Effector CD8-positive, alpha-beta T cell (primary cell): Measurements from ENCODE around the gene ZSWIM9.

Experiments
- DNase-seq: peaks from one replicate; lab custom pipeline; 2025; lab: John Stamatoyannopoulos, UW
- total RNA-seq, 4 experiments: gene quantifications; one replicate each; lab custom pipeline; 2026; lab: John Stamatoyannopoulos, UW

Gene ZSWIM9
- total RNA-seq, result 1.8 to 6.7 (median 3.6) reads per million in 4 experiments

DNA sequence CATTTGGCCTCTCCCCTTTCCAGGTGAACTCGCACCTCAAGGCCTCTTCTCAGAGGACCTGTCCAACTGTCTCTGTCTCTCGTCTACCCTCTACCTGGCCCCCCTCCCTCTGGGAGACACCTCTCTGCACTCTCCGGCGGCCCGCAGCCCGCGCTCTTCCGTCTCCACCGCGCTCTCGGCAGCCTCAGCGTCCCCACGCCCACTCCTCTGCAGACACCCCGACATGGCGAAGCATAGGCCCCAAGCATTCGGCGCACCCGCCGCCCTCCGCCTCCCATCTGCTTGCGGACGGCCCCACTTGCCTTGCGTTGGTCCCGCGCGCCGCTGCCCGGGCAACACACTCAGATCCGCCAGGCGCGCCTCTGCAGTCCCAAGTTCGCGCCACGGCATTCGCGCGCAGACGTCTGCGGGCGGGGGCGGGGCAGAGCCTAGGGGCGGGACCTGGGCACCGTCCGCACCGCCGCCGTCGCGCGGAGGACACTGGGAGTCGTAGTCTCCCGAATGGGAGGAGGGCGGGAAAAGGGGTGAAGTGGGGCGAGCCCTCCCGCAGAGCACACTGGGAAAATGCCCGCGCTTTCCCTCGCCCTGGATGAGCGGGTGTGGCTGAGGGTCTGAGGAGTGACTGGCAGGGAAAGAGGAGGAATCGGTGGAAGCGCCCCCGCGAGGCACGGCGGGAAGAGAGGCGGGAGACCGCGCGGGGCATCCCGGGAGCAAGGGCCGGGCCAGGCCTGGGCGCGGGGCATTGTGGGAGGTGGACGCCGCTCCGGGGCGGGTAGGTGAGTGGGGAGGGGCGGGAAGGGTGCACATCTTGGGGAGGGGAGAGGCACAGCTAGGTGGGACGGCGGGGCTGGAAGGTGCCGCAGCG lies at the start of gene ZSWIM9, which contains the start of gene LIG1:
Gene ZSWIM9 (plus strand): TSS at position 742 of the 865 bp plus-strand sequence. CDS start 1,123 bp downstream, outside the sequence.
Gene LIG1 (minus strand): TSS at position 406 of the 865 bp plus-strand sequence. CDS start 4,778 bp downstream, outside the sequence.
- DNase-seq, result peak; percentile 82

DNA sequence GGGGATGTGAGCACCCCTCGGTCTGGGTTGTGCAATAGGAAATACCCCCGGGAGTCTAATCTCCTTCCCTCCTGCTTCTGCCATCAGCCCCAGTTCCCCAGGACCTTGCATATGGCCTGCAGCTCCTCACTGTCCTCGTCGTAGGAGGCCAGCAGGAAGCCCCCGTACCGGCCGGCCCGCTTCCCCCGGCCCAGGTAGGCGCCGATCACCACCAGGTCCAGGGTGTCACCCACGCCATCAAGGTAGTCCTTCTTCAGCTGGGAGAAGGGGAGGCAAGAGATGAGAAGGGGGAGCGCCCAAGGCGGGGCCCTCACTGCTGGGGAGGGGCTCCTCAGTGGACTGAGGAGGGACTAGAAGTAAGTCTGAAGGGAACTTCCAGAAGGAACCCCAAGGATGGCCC lies 49.4 kb upstream of the ZSWIM9 start:
- no peak for DNase-seq

DNA sequence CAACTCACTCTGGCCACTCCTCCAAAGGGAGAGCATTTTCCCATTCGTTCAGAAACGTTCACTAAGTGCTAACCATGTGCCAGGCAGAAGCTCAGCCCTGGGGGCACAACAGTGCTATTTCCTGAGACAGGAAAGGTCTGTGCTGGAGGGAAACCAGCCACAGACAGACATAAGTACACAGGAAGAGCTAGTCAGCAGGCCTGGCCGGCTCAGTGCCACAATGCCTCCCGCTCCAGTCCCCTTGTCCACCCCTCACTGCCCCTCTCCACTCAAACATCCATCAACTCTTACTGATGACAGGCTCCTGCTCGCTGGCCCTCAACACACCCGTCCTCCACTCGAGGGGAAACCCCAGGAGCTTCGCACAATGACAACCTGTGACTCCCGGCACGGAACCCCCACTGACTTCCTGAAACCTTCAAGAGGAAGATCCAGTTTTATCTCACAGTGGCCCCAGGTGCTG lies 48.5 kb upstream of the ZSWIM9 start:
- no peak for DNase-seq

- no peak for DNase-seq
Measured at GRCh38 chr19:48122421-48122820, 48.1 kb upstream of the ZSWIM9 start.

DNA sequence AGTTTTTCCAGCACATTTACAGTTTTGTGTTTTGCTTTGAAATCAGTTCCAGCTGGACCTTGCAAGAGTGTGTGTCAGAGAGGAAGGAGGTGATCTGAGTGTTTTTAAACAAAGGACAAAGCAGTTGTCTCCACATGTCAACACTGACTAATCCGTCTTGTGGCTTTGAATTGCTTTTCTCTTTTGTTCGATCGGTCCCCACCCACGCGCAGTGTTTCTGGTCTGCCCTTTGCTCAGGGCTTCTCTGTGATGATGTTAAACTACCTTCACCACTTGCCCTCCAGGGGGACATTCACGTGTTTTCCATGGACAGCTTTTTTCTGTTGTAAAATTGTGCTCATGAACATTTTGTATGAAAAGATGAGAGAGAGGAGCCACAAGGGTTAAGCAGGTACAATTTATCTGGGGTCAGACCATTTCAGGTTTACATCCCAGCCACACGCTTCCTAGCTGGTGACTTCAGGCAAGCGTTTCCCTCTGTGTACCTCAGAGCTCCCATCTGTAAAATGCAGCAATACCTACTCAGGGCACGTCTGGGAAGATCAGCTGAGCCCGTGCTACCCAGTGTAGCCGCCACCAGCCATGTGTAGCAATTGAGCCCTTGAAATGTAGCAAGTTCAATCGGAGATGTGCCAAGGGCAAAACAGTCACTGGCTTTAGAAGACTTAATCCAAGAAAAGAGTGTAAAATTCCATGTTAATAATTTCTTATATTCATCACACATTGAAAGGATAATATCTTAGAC lies 46.4 kb upstream of the ZSWIM9 start:
- no peak for DNase-seq

- no peak for DNase-seq
Measured at GRCh38 chr19:48127561-48127960, 42.9 kb upstream of the ZSWIM9 start.

- no peak for DNase-seq
Measured at GRCh38 chr19:48133094-48133493, 37.4 kb upstream of the ZSWIM9 start.

DNA sequence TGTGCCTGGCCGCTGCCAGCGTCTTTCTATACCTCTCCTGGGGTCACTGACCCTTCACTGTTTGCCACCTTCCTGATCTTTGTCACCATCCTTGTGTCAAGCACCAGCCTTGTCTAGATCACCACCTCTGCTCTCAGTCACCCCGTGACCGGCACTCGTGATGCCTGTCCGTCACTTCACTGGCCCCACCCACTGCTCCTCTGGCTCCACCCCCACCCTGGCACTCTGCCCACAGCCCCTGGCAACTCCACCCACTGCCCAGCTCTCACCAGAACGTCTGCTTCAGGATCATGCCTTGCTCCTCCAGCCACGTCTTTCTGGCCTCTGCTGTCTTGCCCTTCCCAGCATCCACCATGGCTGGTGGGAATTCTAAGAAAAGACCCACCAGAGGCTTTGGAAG lies 35.1 kb upstream of the ZSWIM9 start:
- DNase-seq, result no peak

DNA sequence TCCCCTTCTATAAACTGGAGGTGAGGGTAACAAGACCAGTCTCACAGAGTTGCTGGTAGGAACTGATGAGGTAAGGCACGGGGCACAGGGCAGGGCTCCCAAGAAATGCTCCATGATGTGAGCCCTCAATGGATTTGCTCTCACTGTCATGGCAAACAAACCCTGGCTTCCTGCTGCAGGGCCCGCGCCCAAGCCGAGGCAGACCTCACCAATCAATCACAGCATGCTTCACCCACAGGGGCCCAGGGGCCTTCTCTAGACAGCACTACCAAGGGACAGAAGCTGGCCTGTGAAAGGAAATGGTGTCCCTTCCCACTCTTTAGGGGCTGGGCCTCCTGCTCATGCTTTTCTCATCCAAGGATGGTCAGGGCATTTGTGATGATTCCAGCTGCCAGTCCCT lies 33.9 kb upstream of the ZSWIM9 start:
- no peak for DNase-seq

DNA sequence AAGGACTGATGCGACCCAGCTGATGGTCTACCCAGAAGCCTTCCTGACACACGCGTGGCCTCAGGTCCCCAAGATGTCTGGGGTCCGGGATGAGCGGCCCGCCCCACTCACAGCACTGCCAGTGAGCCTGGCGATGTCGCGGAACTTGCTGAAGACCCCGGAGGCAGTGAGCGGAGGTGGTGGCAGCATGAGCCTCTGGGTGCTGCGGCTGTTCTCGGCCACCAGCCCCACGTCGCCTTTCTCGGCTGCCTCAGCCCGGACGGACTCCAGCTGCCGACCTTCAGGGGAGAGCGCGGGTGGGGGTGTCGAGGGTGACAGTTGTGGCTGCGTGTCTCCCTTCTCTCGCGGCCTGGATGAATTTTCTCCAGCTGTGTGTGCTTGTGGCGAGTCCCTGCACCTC lies 33.1 kb upstream of the ZSWIM9 start:
- DNase-seq, result no peak

GRCh38 chr19:48139053-48139452 lies 31.4 kb upstream of the ZSWIM9 start:
- DNase-seq, result no peak

GRCh38 chr19:48147597-48148175 lies 22.8 kb upstream of the ZSWIM9 start:
- no peak for DNase-seq

- DNase-seq, result no peak
Measured at GRCh38 chr19:48148576-48148975, 21.9 kb upstream of the ZSWIM9 start.

DNA sequence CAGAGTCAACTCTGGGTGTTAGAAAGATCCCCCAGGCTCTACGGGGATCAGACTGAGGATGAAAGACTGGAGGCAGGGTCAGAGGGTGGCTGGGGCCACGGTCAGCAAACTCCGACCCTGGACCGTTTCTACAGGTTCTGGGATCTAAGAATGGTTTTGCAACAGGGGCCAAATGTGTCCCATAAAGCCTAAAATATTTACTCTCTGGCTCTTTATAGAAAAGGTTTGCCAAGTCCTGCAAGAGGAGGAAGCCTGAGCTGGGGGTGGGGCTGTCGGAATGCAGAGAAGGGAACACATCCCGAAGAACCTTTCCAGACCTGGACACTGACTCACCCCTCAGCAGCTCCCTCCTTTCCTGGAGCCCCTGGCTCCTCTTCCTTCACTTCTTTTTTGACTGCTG lies 21.1 kb upstream of the ZSWIM9 start:
- no peak for DNase-seq

DNA sequence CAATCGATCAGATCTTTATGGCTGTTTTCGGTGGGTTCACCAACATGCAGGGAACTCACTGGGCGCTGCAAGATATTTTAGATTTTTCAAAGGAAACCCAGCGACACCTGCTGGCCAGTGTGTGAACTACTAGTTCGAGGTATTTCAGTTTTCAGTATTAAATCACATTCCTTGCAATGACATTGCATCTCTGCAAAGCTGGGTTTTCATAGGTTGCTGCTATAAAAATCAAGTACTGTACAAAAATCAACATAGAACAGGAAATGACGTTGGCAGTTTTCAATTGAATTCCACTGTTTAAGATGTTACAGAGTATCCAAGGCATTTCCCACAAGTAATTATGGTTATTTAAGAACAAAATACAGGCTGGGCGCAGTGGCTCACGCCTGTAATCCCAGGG lies 17.9 kb upstream of the ZSWIM9 start:
- peak; percentile 50 for DNase-seq

DNA sequence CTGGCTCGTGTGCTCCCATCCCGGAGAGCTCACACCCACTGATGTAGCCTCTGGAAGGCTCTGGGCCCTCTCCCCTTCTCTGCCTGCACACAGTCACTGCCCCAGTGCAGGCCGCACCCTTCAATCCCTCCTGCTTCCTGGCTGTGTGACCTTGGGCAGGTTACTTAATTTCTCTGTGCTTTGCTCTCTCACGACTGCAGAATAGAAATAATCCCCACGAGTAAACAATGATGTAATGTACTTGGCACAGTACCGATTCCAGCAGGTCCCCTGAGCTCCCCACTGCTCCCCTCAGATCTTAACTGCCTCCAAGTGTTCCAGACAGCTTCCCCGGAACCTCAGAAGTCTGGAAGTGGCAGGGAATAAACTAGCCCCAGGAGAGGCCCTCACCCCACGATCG lies 16.5 kb upstream of the ZSWIM9 start:
- no peak for DNase-seq

DNA sequence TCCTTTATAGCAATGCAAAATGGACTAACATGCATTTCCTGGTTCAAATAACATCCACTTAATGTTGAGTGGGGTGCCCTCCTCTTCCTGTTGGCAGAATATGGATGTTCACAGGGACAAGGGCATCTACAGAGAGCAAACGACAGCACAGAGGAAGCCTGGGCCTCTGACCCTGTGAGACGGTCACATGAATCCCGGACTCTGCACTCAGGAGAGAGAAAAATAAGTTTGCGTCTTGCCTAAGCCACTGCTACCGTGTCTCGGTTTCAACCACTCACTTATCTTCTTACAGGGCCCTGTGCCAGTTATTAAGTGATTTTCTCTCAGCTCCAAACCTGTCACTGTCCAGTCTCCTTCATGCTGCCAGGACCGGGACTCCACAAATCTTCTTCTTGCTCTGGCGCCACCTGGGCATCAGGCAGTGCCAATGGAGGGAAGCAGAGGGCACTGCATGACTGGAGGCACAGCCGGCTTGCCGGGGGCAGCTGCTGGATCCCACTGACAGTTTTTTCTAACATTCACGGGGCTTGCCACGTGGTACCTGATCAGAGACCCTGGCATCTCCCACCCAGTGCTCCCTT lies 12.2 kb upstream of the ZSWIM9 start:
- no peak for DNase-seq

DNA sequence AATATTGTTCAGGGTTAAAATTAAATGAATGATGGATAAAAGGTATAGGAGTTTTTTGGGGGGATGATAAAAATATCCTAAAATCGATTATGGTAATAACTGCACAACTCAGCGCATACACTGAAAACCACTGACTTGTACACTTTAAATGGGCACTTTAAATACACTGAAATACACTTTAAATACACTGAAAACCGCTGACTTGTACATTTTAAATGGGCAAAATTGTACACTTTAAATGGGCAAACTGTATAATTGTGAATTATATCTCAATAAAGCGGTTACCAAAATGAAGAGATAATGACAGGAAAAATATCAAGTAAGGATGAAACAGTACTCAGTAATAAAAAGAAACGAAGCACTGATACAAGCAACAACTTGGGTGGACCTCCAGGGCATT lies 1.8 kb upstream of the ZSWIM9 start:
- no peak for DNase-seq

DNA sequence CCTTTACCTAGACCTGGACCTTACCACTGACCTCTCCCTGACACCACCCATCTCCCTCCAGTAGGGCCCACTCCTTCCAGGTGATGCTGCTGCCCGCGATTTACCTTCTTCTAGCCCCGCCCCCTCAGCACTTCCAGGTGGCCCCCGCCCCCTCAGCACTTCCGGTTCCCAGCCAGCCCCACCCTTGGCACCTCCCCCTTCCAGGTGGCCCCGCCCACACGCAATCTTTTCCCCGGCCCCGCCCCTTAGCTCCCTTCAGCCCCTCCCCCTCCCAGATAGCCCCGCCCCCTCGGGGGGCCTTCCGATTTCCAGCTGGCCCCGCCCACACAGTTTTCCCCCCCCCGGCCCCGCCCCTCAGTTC lies 922 bp upstream of the ZSWIM9 start:
- DNase-seq, result peak; percentile 93

DNA sequence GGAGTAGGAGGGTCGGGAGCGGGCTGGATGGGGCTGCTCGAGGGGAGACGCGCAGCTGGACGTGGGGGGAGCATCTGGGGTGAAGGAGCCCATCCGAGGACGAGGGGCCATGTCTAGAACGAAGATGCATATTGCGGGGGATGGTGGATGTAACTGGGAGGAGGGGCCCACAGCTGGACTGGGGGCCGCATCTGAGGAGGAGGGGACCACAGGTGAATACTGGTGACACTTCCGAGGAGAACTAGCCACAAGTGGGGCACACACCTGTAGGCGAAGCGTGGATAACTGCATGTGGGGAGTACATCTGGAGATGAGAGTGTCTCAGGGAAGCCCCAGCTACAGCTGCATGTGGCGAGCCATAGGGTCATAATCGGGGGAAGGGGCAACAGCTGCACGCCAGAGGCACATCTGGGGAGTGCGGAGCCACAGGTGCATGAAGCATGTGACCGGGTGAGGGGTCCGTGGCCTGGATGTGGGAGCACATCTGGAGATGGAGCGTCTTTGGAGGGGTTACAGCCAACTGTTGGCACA lies 402 bp downstream of the ZSWIM9 start:
- no peak for DNase-seq

DNA sequence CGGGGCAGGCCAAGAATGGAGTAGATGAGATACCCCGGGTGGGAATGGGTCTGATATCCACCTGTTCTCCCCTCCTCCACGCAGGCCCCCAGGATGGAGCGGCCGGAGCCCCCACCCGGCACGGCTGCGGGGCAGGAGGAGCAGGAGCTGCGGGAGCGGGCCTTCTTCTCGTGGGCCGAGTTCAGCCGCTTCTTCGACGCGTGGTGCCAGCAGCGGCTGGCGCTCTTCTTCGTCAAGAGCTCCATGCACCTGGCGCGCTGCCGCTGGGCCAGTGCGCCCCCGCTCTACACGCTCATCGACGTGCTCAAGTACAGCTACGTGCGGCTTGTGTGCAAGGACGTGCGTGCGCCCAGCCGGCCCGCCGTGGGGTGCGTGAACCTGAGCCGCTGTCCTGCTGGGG lies 1.2 kb downstream of the ZSWIM9 start:
- DNase-seq, result no peak

DNA sequence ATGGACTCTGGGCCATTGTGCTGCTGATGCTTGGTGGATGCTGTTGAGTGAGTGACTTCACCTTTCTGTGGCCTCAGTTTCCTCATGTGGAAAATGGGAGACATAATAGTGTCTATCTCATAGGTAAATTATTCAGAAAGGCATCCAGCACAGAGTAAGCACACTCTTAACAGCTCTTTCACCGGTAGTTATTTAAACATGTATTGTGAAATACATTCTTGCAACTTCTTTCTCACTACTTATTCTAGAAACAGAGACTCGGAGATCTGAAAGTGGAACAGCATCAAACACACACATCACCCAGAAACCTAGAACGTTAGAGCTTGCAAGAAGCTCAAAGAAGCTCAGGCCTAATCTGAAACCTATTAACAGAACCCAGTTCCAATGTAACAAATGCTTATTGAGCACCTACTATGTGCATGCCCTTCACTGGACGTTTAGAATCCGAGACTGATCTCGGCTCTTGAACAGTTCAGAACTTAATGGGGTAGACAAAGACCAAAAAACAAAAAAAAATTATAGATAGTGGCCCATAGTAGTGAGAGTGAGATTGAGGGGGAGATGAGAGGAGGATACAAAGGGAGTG lies 4.1 kb downstream of the ZSWIM9 start:
- no peak for DNase-seq
